Globus pallidus (tissue), 1 donor: ENCODE measurements around the gene PLEKHG4B.
"Not testable (repeated sequence)": the region's sequence is repeated elsewhere in the genome, so short reads cannot be mapped to it uniquely, and the experiment has no call there.

Experiments
- DNase-seq: peaks from one replicate; pipeline ENCODE4 v3.0.0-alpha.2; 2015; ENCODE audit warnings: low spot score

The PLEKHG4B gene

GRCh38 chr5:155651-156410 lies 63.9 kb downstream of the PLEKHG4B start:
- no peak for DNase-seq

- no peak for DNase-seq
These were observed 64.6 kb downstream of the PLEKHG4B start for GRCh38 chr5:156411-157072.

- no peak for DNase-seq
These were observed 65.3 kb downstream of the PLEKHG4B start for GRCh38 chr5:157126-157715.

- DNase-seq, result no peak
These were observed 65.8 kb downstream of the PLEKHG4B start for GRCh38 chr5:157801-158200.

GRCh38 chr5:158807-159447 lies 67.0 kb downstream of the PLEKHG4B start:
- no peak for DNase-seq

- no peak for DNase-seq
These were observed 67.6 kb downstream of the PLEKHG4B start for GRCh38 chr5:159448-160172.

- no peak for DNase-seq
These were observed 68.2 kb downstream of the PLEKHG4B start for GRCh38 chr5:160173-160510.

GRCh38 chr5:160921-161802 lies 69.2 kb downstream of the PLEKHG4B start:
- DNase-seq, result no peak

GRCh38 chr5:161803-162110 lies 69.8 kb downstream of the PLEKHG4B start:
- no peak for DNase-seq

- no peak for DNase-seq
These were observed 70.2 kb downstream of the PLEKHG4B start for GRCh38 chr5:162190-162564.

GRCh38 chr5:162565-163337 lies 70.8 kb downstream of the PLEKHG4B start:
- DNase-seq, result no peak

- no peak for DNase-seq
These were observed 71.3 kb downstream of the PLEKHG4B start for GRCh38 chr5:163338-163620.

- DNase-seq, result no peak
These were observed 71.9 kb downstream of the PLEKHG4B start for GRCh38 chr5:163841-164240.

GRCh38 chr5:164244-164643 lies 72.3 kb downstream of the PLEKHG4B start:
- no peak for DNase-seq

- not testable (repeated sequence) for DNase-seq
These were observed 72.8 kb downstream of the PLEKHG4B start for GRCh38 chr5:164783-165182.

GRCh38 chr5:166441-167372 lies 74.7 kb downstream of the PLEKHG4B start:
- no peak for DNase-seq

GRCh38 chr5:167511-167910 lies 75.5 kb downstream of the PLEKHG4B start:
- DNase-seq, result no peak

- DNase-seq, result no peak
These were observed 76.2 kb downstream of the PLEKHG4B start for GRCh38 chr5:167982-168660.

- DNase-seq, result no peak
These were observed 77.2 kb downstream of the PLEKHG4B start for GRCh38 chr5:169071-169727.
